ENCODE results near the gene TYRP1.

The TYRP1 gene

GRCh38 chr9:12735665-12736064 is 42.5 kb downstream of the TYRP1 start:
- no peak for DNase-seq (ENCODE audit: low read depth)

GRCh38 chr9:12737871-12738270 is 44.7 kb downstream of the TYRP1 start:
- no peak for DNase-seq (ENCODE audit: low read depth)

GRCh38 chr9:12739014-12739652 is 45.9 kb downstream of the TYRP1 start:
- no peak for DNase-seq (ENCODE audit: low read depth)

GRCh38 chr9:12740845-12741244 is 47.7 kb downstream of the TYRP1 start:
- no peak for DNase-seq (ENCODE audit: low read depth)

- no peak for DNase-seq (ENCODE audit: low read depth)
Observed at GRCh38 chr9:12748016-12748415, 54.8 kb downstream of the TYRP1 start.

- DNase-seq (ENCODE audit: low read depth): no peak
Observed at GRCh38 chr9:12748954-12749353, 55.8 kb downstream of the TYRP1 start.

- no peak for DNase-seq (ENCODE audit: low read depth)
Observed at GRCh38 chr9:12753931-12754330, 60.7 kb downstream of the TYRP1 start.

- DNase-seq (ENCODE audit: low read depth): no peak
Observed at GRCh38 chr9:12759761-12760160, 66.6 kb downstream of the TYRP1 start.
